Smooth muscle cell (in vitro differentiated cells): ENCODE results near the gene TAF15. TPM values are rescaled to one million over a fixed set of nuclear protein-coding genes. Genes with fewer than 3 reads are reported as not detected.

Experiments
- DNase-seq: peaks from one replicate; lab custom pipeline; 2025; ENCODE audit not compliant: unreplicated experiment; lab: John Stamatoyannopoulos, UW
- H2AFZ ChIP-seq: fragments of 200-600 bp; sonication (generic); 2 replicates; pipeline ENCODE4 v1.6.0; 2016; ENCODE audit warnings: antibody characterized with exemption, low read depth, mild to moderate bottlenecking
- H3F3A ChIP-seq: fragments of 200-600 bp; sonication (generic); 2 replicates; pipeline ENCODE4 v1.6.0; 2017; ENCODE audit warnings: antibody characterized with exemption, low read depth
- H3K27ac ChIP-seq: fragments of 200-600 bp; sonication (generic); 2 replicates; pipeline ENCODE4 v1.5.1; 2016; ENCODE audit warnings: low read depth, mild to moderate bottlenecking
- H3K27me3 ChIP-seq: fragments of 200-600 bp; sonication (generic); 2 replicates; pipeline ENCODE4 v1.6.1; 2016; ENCODE audit warnings: low read depth, mild to moderate bottlenecking
- H3K36me3 ChIP-seq: fragments of 200-600 bp; sonication (generic); 2 replicates; pipeline ENCODE4 v1.5.1; 2016; ENCODE audit warnings: low read depth
- H3K4me1 ChIP-seq: fragments of 200-600 bp; sonication (generic); 2 replicates; pipeline ENCODE4 v1.5.1; 2016; ENCODE audit warnings: low read depth
- H3K4me2 ChIP-seq: fragments of 200-600 bp; sonication (generic); 2 replicates; pipeline ENCODE4 v1.6.0; 2016; ENCODE audit warnings: mild to moderate bottlenecking
- H3K4me3 ChIP-seq: fragments of 200-600 bp; sonication (generic); 2 replicates; pipeline ENCODE4 v1.5.1; 2016; ENCODE audit warnings: mild to moderate bottlenecking
- H3K79me2 ChIP-seq: fragments of 200-600 bp; sonication (generic); 2 replicates; pipeline ENCODE4 v1.6.0; 2016; ENCODE audit warnings: low read depth, mild to moderate bottlenecking
- H3K9ac ChIP-seq: fragments of 200-600 bp; sonication (generic); 2 replicates; pipeline ENCODE4 v1.6.0; 2016; ENCODE audit warnings: low read depth
- H3K9me3 ChIP-seq: fragments of 200-600 bp; sonication (generic); replicated peaks from 2 replicates; pipeline ENCODE4 v1.5.1; 2016; ENCODE audit warnings: low read depth
- H4K20me1 ChIP-seq: fragments of 200-600 bp; sonication (generic); 2 replicates; pipeline ENCODE4 v1.6.0; 2016; ENCODE audit warnings: low read depth
- CTCF ChIP-seq: fragments of 200-600 bp; sonication (generic); IDR thresholded peaks from 2 replicates; pipeline ENCODE4 v1.5.1; 2017; ENCODE audit warnings: borderline replicate concordance, mild to moderate bottlenecking, antibody characterized with exemption; ENCODE audit not compliant: insufficient read depth, poor library complexity, severe bottlenecking
- WGBS: methylation state at CpG from one replicate; pipeline ENCODE4 v1.1.7; 2016; ENCODE audit warnings: low lambda C conversion rate; 5-methylcytosine and 5-hydroxymethylcytosine counted together
- polyA plus RNA-seq: library from polyadenylated mRNA; unstranded; fragments of >200 nt; fragmentation: Nextera tagmentation; extraction: Ambion mirVana; gene quantifications from 2 replicates; pipeline ENCODE4 v1.2.1, GENCODE V29; 2016
- total RNA-seq: library from RNA; depleted of rRNA; stranded (reverse); fragments of >200 nt; gene quantifications from 2 replicates; pipeline ENCODE4 v1.2.3, GENCODE V29; 2014

Gene TAF15
- total and polyA plus RNA-seq, 2 experiments from 2014 or later, result 4.2 to 33.3 TPM

GRCh38 chr17:35870906-35871819 lies 61.9 kb downstream of the TAF15 start:
- Histone ChIP-seq H4K20me1 (no peaks in the 10 kb centered on the region), H3K79me2 (no peaks in the 10 kb centered on the region), H3K36me3 (no peaks in the 10 kb centered on the region), H3K27me3 (no peaks in the 10 kb centered on the region), H3K4me3 (no peak overlapping the region), H3K9ac (no peak overlapping the region), H3K4me2 (no peak overlapping the region), H3K27ac (no peak overlapping the region), H3F3A (no peaks in the 10 kb centered on the region), H3K9me3 (no peaks in the 10 kb centered on the region), H3K4me1 (no peaks in the 10 kb centered on the region), H2AFZ (no peak overlapping the region)
- TF ChIP-seq CTCF, result no peak
- WGBS, result 84% methylated on average over 8 of the region's 8 CpGs
- no peak for DNase-seq

- Histone ChIP-seq H3K4me2 (no peak overlapping the region), H3K79me2 (no peaks in the 10 kb centered on the region), H3K27me3 (no peaks in the 10 kb centered on the region), H3K27ac (no peak overlapping the region), H2AFZ (no peak overlapping the region), H3K9me3 (no peaks in the 10 kb centered on the region), H3F3A (no peaks in the 10 kb centered on the region), H3K9ac (no peak overlapping the region), H4K20me1 (no peaks in the 10 kb centered on the region), H3K4me3 (no peak overlapping the region), H3K36me3 (no peaks in the 10 kb centered on the region), H3K4me1 (no peaks in the 10 kb centered on the region)
- DNase-seq, result no peak
- 97% methylated on average over 12 of the region's 12 CpGs for WGBS
- no peak for TF ChIP-seq CTCF
Measured at GRCh38 chr17:35872196-35872980, 63.1 kb downstream of the TAF15 start.

- WGBS, result 77% methylated on average over 5 of the region's 5 CpGs
- no peaks in the 10 kb centered on the region for H3K36me3 ChIP-seq
- H3K9ac ChIP-seq, result no peak overlapping the region
- no peak for DNase-seq
- H3K4me3 ChIP-seq, result no peak overlapping the region
- H3K4me2 ChIP-seq, result no peak overlapping the region
- no peaks in the 10 kb centered on the region for H3F3A ChIP-seq
- no peaks in the 10 kb centered on the region for H3K79me2 ChIP-seq
- H3K27ac ChIP-seq, result no peak overlapping the region
- no peak for TF ChIP-seq CTCF
- H4K20me1 ChIP-seq, result no peaks in the 10 kb centered on the region
- H3K4me1 ChIP-seq, result no peaks in the 10 kb centered on the region
- no peaks in the 10 kb centered on the region for H3K9me3 ChIP-seq
- no peaks in the 10 kb centered on the region for H3K27me3 ChIP-seq
- H2AFZ ChIP-seq, result no peak overlapping the region
Measured at GRCh38 chr17:35875072-35875799, 66.0 kb downstream of the TAF15 start.
